Adrenal gland (tissue), 12 donors: ENCODE data around the gene CC2D2A. TPM values are rescaled to one million over a fixed set of nuclear protein-coding genes. Genes with fewer than 3 reads are reported as not detected.

Experiments
- DNase-seq, 7 donors: peaks; one replicate each; pipeline ENCODE4 v3.0.0-alpha.2; 2019 to 2020
- H3K27ac ChIP-seq, 5 donors: fragments of 200-600 bp; sonication (generic) in 4 of 5; 1 replicate in 3 of 5; 2 replicates in 2 of 5; pipeline versions ENCODE4 v1.5.1 to v1.8.0; 2016 to 2020; ENCODE audit warnings: mild to moderate bottlenecking in 1 of 5
- H3K27me3 ChIP-seq: fragments of 200-600 bp; 2 replicates; pipeline ENCODE4 v1.8.0; 2021
- H3K36me3 ChIP-seq, 2 donors: fragments of 200-600 bp; replicated peaks in 1 of 2; 1 replicate in 1 of 2; 2 replicates in 1 of 2; pipeline versions ENCODE4 v1.5.1 to v1.8.0; 2018 to 2022
- H3K4me1 ChIP-seq, 2 donors: fragments of 200-600 bp; replicated peaks in 1 of 2; 1 replicate in 1 of 2; 2 replicates in 1 of 2; pipeline versions ENCODE4 v1.5.1 to v1.8.0; 2018 to 2021
- H3K4me3 ChIP-seq, 4 donors: fragments of 200-600 bp; sonication (generic) in 3 of 4; one replicate each; pipeline ENCODE4 v1.5.1; 2016 to 2018
- H3K9me3 ChIP-seq, 3 donors: fragments of 200-600 bp; sonication (generic) in 1 of 3; replicated peaks in 1 of 3; 1 replicate in 2 of 3; 2 replicates in 1 of 3; pipeline versions ENCODE4 v1.5.1 to v1.8.0; 2016 to 2021
- POLR2A ChIP-seq, 2 donors: fragments of 450-650 bp; IDR thresholded peaks; one replicate each; pipeline ENCODE4 v1.6.1; 2017; ENCODE audit warnings: antibody characterized with exemption in 2 of 2, mild to moderate bottlenecking in 2 of 2, moderate library complexity in 1 of 2
- WGBS, 4 donors: extraction: QIAGEN DNeasy Blood & Tissue Kit in 2 of 4; methylation state at CpG; one replicate each; pipeline versions ENCODE4 v1.1.5 to v1.1.7; 2013 to 2017; 5-methylcytosine and 5-hydroxymethylcytosine counted together
- intact Hi-C, 2 donors: fragments of 100-400 bp; cut with DNase I; formaldehyde crosslinking; loops; one replicate each; pipeline versions ENCODE4 v1.14.1 to v1.15.0; 2022 to 2023
- polyA plus RNA-seq, 3 donors: library from polyadenylated mRNA; stranded (reverse); fragments of 200-250 nt in 2 of 3; fragments of 350-450 nt in 1 of 3; fragmentation: Illumina TruSeq in 1 of 3; extraction: RNeasy Lipid Tissue Mini Kit (QIAGEN cat#74804) in 1 of 3; gene quantifications; one replicate each; pipeline ENCODE4 v1.2.3, GENCODE V29; 2013 to 2014
- total RNA-seq, 9 donors: library from RNA; depleted of rRNA in 4 of 9; stranded (reverse); fragments of >200 nt in 4 of 9; fragments of 120-200 nt in 1 of 9; fragmentation: NEBNext Ultra II Directional in 1 of 9; extraction: Animal tissue kit (Norgen Biotek cat#: 25700) in 1 of 9; gene quantifications; one replicate each; pipeline versions ENCODE4 v1.1.0 to v1.2.4, GENCODE V29; 2013 to 2023
- TF ChIP-seq, protein P1 (sequence below), 6 experiments: fragments of 450-650 bp in 4 of 6; fragments of 200-600 bp in 2 of 6; sonication (generic) in 1 of 6; IDR thresholded peaks; 1 replicate in 5 of 6; 2 replicates in 1 of 6; pipeline versions ENCODE4 v1.5.1 to v1.8.0; 2016 to 2021; ENCODE audit warnings: antibody characterized with exemption in 6 of 6, mild to moderate bottlenecking in 2 of 6, moderate library complexity in 1 of 6
- donor health status: healthy with polysubstance abuse.
- donor health status: Bipolar disorder and iron deficiency.
- donor health status: DM: yes; HTN: yes; CAD: no.
- donor health status: DM: no; HTN: no; CAD: no.
- donor health status: DM: no; HTN: no; CAD: no.
- donor health status: DM: yes; HTN: yes; CAD: no.

CC2D2A gene
- total and polyA plus RNA-seq, 12 donors = 14.4 to 52.3 (median 20.9) TPM

DNA sequence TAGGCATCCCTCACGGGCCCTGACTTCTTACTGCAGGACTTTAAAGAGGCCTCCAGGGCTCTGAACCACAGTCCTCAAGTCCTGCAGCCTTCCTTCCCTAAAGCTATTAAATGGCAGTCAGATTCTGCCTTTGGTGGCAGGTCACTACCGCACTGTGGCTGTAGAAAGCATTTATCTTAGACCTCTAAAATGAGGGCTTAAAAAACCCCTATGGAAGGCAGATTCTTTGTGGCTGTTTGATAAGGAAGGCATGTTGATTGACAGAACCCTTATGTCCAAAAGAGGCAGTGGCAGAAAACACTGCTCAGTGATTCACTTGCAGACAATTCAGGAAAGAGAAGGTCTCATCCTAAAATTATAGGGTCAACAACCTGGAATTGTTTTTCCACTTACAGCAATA is 106.3 kb downstream of the CC2D2A start:
- no peak overlapping the region for H3K27ac ChIP-seq
- intact Hi-C loops = no loop called here
- WGBS, 4 donors = 58 to 94% (median 73%) methylated on average over 2 of the region's 2 CpGs
- no peaks in the 10 kb centered on the region for H3K9me3 ChIP-seq
- peaks cover 0 to 4% of the 10 kb centered on the region in 2 donors for H3K4me1 ChIP-seq
- H3K27me3 ChIP-seq = no peaks in the 10 kb centered on the region
- no peak for DNase-seq
- H3K4me3 ChIP-seq = no peak overlapping the region
- TF ChIP-seq, protein P1, sequence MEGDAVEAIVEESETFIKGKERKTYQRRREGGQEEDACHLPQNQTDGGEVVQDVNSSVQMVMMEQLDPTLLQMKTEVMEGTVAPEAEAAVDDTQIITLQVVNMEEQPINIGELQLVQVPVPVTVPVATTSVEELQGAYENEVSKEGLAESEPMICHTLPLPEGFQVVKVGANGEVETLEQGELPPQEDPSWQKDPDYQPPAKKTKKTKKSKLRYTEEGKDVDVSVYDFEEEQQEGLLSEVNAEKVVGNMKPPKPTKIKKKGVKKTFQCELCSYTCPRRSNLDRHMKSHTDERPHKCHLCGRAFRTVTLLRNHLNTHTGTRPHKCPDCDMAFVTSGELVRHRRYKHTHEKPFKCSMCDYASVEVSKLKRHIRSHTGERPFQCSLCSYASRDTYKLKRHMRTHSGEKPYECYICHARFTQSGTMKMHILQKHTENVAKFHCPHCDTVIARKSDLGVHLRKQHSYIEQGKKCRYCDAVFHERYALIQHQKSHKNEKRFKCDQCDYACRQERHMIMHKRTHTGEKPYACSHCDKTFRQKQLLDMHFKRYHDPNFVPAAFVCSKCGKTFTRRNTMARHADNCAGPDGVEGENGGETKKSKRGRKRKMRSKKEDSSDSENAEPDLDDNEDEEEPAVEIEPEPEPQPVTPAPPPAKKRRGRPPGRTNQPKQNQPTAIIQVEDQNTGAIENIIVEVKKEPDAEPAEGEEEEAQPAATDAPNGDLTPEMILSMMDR (IDR thresholded peaks at IDR 0.05) = no peak
- no peak for TF ChIP-seq POLR2A (IDR thresholded peaks at IDR 0.05)
- H3K36me3 ChIP-seq = no peaks in the 10 kb centered on the region

DNA sequence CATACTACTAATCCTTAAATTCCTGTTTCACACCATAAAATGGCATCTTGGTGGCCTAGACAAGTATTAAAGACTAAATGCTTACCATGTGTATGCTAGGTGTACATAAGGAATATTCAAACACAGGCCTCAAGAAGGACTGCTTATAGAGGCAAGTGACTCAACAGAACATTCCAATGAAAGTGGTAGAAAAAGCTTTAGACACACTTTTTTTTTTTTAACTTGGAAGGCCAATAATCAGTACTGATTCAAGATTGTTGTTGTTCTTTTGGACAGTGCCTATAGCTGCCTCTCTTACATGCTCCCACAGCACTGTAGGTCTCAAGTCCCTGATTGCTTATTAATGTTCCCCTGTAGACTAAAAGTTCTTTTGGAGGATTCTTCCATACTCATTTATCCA is 107.8 kb downstream of the CC2D2A start:
- H3K4me1 ChIP-seq = peaks cover 0 to 4% of the 10 kb centered on the region in 2 donors
- no peak for DNase-seq
- no peaks in the 10 kb centered on the region for H3K27me3 ChIP-seq
- H3K9me3 ChIP-seq = no peaks in the 10 kb centered on the region
- intact Hi-C loops = no loop called here
- no peak overlapping the region for H3K27ac ChIP-seq
- TF ChIP-seq, protein P1 (IDR thresholded peaks at IDR 0.05) = no peak
- TF ChIP-seq POLR2A (IDR thresholded peaks at IDR 0.05) = no peak
- H3K4me3 ChIP-seq = no peak overlapping the region
- no peaks in the 10 kb centered on the region for H3K36me3 ChIP-seq

DNA sequence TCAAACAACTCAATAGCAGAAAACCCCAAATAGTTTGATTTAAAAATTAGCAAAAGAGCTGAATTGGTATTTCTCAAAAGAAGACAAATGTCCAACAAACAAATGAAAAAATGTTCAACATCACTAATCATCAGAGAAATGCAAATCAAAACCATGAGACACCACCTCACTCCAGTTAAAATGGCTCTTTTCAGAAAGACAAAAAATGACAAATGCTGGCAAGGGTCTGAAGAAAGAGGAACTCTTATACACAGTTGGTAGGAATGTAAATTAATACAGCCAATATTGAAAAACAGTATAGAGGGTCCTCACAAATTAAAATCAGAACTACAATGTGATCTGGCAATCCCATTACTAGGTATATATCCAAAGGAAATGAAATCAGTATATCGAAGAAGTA is 115.1 kb downstream of the CC2D2A start:
- Histone ChIP-seq H3K27me3 (no peaks in the 10 kb centered on the region), H3K4me1 (peaks cover 0 to 17% of the 10 kb centered on the region in 2 donors), H3K27ac (no peak overlapping the region), H3K4me3 (no peak overlapping the region), H3K9me3 (no peaks in the 10 kb centered on the region), H3K36me3 (no peaks in the 10 kb centered on the region)
- DNase-seq = no peak
- intact Hi-C loops = no loop called here
- 95 to 98% (median 97%) methylated on average over 1 of the region's 1 CpG for WGBS, 4 donors
- TF ChIP-seq, protein P1 (IDR thresholded peaks at IDR 0.05) = no peak

- TF ChIP-seq, protein P1 (IDR thresholded peaks at IDR 0.05) = no peak
- TF ChIP-seq POLR2A (IDR thresholded peaks at IDR 0.05) = no peak
- H3K4me3 ChIP-seq = no peak overlapping the region
- 92 to 99% (median 98%) methylated on average over 2 of the region's 2 CpGs for WGBS, 4 donors
Observed at GRCh38 chr4:15585331-15585730, 115.6 kb downstream of the CC2D2A start.

More at GRCh38 chr4:15585331-15585730, 115.6 kb downstream of the CC2D2A start:
- DNase-seq = no peak
- Histone ChIP-seq H3K27me3 (no peaks in the 10 kb centered on the region), H3K4me1 (peaks cover 0 to 17% of the 10 kb centered on the region in 2 donors), H3K27ac (no peak overlapping the region), H3K9me3 (no peaks in the 10 kb centered on the region), H3K36me3 (no peaks in the 10 kb centered on the region)
- intact Hi-C loops = no loop called here
